ENCODE measurements around the gene DGKI.

Gene DGKI

DNA sequence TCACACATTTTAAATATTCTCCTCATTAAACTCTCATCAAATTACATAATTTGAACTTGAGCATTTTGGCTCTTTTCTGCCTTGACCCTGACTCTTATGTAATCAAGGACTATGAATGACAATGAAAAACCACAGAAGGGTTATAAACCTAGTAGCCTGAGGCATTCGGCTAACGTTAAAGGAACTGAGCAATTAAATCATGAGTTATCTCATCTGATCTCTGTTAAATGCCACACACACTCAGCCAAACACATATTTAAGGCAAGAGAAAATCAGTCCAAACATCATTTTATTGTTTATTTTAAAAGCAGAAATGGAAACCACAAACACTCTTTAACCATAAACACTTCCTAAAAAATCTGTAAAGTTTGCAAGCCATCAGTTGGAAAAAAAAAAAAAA, 204.3 kb downstream of the DGKI start:
- Histone ChIP-seq H3K4me1 (ENCODE audit: control insufficient read depth in 1 of 2, insufficient read depth in 2 of 2, low read length in 2 of 2) (no peaks in the 10 kb centered on the region), H4K8ac (ENCODE audit: low read depth, low read length) (no peak overlapping the region), H3K79me2 (ENCODE audit: control insufficient read depth, insufficient read depth, low read length, poor library complexity) (no peaks in the 10 kb centered on the region), H4K91ac (ENCODE audit: low read depth, low read length) (no peak overlapping the region), H3K79me1 (ENCODE audit: low read length) (no peaks in the 10 kb centered on the region), H3K14ac (ENCODE audit: low read length) (no peak overlapping the region), H3K27me3 (ENCODE audit: insufficient read depth, low read length) (no peaks in the 10 kb centered on the region), H2BK5ac (ENCODE audit: low read depth, low read length, poor library complexity) (no peak overlapping the region), H3K27ac (ENCODE audit: low read depth, low read length) (no peak overlapping the region), H3K4ac (ENCODE audit: low read depth, low read length) (no peak overlapping the region), H3K18ac (ENCODE audit: low read length) (no peak overlapping the region), H3K9ac (ENCODE audit: low read length) (no peak overlapping the region), H3K36me3 (ENCODE audit: control insufficient read depth in 1 of 2, insufficient read depth in 2 of 2, low read length in 2 of 2) (no peaks in the 10 kb centered on the region), H3K23ac (ENCODE audit: low read length) (no peak overlapping the region), H3K9me3 (ENCODE audit: insufficient read depth, low read depth, low read length) (no peaks in the 10 kb centered on the region), H2AFZ (ENCODE audit: insufficient read depth, low read length, poor library complexity) (no peak overlapping the region), H4K12ac (ENCODE audit: low read depth, low read length) (no peak overlapping the region), H2BK120ac (ENCODE audit: insufficient read depth, low read length, poor library complexity) (no peak overlapping the region), H2BK12ac (ENCODE audit: low read length) (no peak overlapping the region), H2AK5ac (ENCODE audit: low read length) (no peak overlapping the region), H3K4me2 (ENCODE audit: low read length) (no peak overlapping the region), H3K4me3 (ENCODE audit: low read depth, low read length) (no peak overlapping the region)
- no CpG with 5 or more reads among the region's 2 CpGs for WGBS (ENCODE audit: extremely low coverage, insufficient coverage, insufficient read length)
- no peak for DNase-seq

DNA sequence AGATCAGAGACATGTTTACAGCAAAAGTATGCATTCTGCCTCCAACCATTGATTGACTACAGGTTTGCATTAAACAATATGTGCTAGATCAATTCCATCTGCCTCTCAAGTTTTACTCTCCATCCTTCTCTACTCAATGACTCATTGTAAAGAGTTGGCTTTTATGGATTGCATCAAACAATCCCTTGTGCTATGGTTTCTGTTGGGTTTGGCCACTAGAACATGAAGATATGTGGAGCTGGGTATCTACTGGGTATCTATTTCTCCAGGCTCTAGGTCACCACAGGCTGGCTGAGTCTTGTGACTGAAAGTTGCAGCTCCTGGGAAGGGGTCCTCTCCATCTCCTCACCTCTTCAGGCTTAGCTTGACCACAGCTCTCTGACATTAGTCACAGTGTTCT, 204.7 kb downstream of the DGKI start:
- no peak overlapping the region for H2AFZ ChIP-seq (ENCODE audit: insufficient read depth, low read length, poor library complexity)
- no peak overlapping the region for H3K9ac ChIP-seq (ENCODE audit: low read length)
- no peak overlapping the region for H3K27ac ChIP-seq (ENCODE audit: low read depth, low read length)
- no peak overlapping the region for H3K4me2 ChIP-seq (ENCODE audit: low read length)
- H3K79me1 ChIP-seq (ENCODE audit: low read length): no peaks in the 10 kb centered on the region
- no peak overlapping the region for H2BK5ac ChIP-seq (ENCODE audit: low read depth, low read length, poor library complexity)
- H3K23ac ChIP-seq (ENCODE audit: low read length): no peak overlapping the region
- no peak overlapping the region for H3K4ac ChIP-seq (ENCODE audit: low read depth, low read length)
- H3K36me3 ChIP-seq (ENCODE audit: control insufficient read depth in 1 of 2, insufficient read depth in 2 of 2, low read length in 2 of 2): no peaks in the 10 kb centered on the region
- no peaks in the 10 kb centered on the region for H3K79me2 ChIP-seq (ENCODE audit: control insufficient read depth, insufficient read depth, low read length, poor library complexity)
- H3K18ac ChIP-seq (ENCODE audit: low read length): no peak overlapping the region
- DNase-seq: no peak
- no peak overlapping the region for H4K91ac ChIP-seq (ENCODE audit: low read depth, low read length)
- no peak overlapping the region for H4K8ac ChIP-seq (ENCODE audit: low read depth, low read length)
- H3K4me1 ChIP-seq (ENCODE audit: control insufficient read depth in 1 of 2, insufficient read depth in 2 of 2, low read length in 2 of 2): no peaks in the 10 kb centered on the region
- no peak overlapping the region for H2BK12ac ChIP-seq (ENCODE audit: low read length)
- no peak overlapping the region for H3K4me3 ChIP-seq (ENCODE audit: low read depth, low read length)
- no peak overlapping the region for H2AK5ac ChIP-seq (ENCODE audit: low read length)
- H3K27me3 ChIP-seq (ENCODE audit: insufficient read depth, low read length): no peaks in the 10 kb centered on the region
- H3K9me3 ChIP-seq (ENCODE audit: insufficient read depth, low read depth, low read length): no peaks in the 10 kb centered on the region
- no peak overlapping the region for H2BK120ac ChIP-seq (ENCODE audit: insufficient read depth, low read length, poor library complexity)
- no peak overlapping the region for H4K12ac ChIP-seq (ENCODE audit: low read depth, low read length)
- no peak overlapping the region for H3K14ac ChIP-seq (ENCODE audit: low read length)

DNA sequence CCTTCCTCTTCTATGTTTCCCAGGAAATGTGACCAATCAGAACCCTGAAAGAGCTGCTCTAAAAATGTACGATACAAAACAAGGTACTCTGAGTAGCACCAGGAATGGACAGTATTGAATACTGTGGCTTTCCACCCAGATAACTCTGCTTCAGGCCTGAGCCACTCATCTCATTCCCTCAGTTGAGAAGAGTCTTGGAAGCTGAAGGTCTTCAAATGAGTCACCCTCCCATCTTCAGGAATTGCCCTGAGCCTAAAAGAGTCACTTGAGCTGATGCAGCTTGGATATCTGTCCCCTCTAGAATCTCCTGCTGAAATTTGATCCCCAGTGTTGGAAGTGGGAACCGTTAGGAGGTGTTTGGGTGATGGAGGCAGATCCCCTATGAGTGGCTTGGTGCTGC, 210.4 kb downstream of the DGKI start:
- Histone ChIP-seq H3K79me2 (ENCODE audit: control insufficient read depth, insufficient read depth, low read length, poor library complexity) (no peaks in the 10 kb centered on the region), H2AK5ac (ENCODE audit: low read length) (no peak overlapping the region), H3K23ac (ENCODE audit: low read length) (no peak overlapping the region), H4K8ac (ENCODE audit: low read depth, low read length) (no peak overlapping the region), H2BK120ac (ENCODE audit: insufficient read depth, low read length, poor library complexity) (no peak overlapping the region), H3K4me2 (ENCODE audit: low read length) (no peak overlapping the region), H4K91ac (ENCODE audit: low read depth, low read length) (no peak overlapping the region), H3K14ac (ENCODE audit: low read length) (no peak overlapping the region), H2BK12ac (ENCODE audit: low read length) (no peak overlapping the region), H3K27me3 (ENCODE audit: insufficient read depth, low read length) (no peaks in the 10 kb centered on the region), H2BK5ac (ENCODE audit: low read depth, low read length, poor library complexity) (no peak overlapping the region), H3K36me3 (ENCODE audit: control insufficient read depth in 1 of 2, insufficient read depth in 2 of 2, low read length in 2 of 2) (no peaks in the 10 kb centered on the region), H3K4ac (ENCODE audit: low read depth, low read length) (no peak overlapping the region), H3K4me3 (ENCODE audit: low read depth, low read length) (no peak overlapping the region), H3K18ac (ENCODE audit: low read length) (no peak overlapping the region), H3K9ac (ENCODE audit: low read length) (no peak overlapping the region), H3K9me3 (ENCODE audit: insufficient read depth, low read depth, low read length) (no peaks in the 10 kb centered on the region), H3K79me1 (ENCODE audit: low read length) (no peaks in the 10 kb centered on the region), H3K4me1 (ENCODE audit: control insufficient read depth in 1 of 2, insufficient read depth in 2 of 2, low read length in 2 of 2) (no peaks in the 10 kb centered on the region), H4K12ac (ENCODE audit: low read depth, low read length) (no peak overlapping the region), H2AFZ (ENCODE audit: insufficient read depth, low read length, poor library complexity) (no peak overlapping the region), H3K27ac (ENCODE audit: low read depth, low read length) (no peak overlapping the region)
- no CpG with 5 or more reads among the region's 2 CpGs for WGBS (ENCODE audit: extremely low coverage, insufficient coverage, insufficient read length)
- DNase-seq: no peak

DNA sequence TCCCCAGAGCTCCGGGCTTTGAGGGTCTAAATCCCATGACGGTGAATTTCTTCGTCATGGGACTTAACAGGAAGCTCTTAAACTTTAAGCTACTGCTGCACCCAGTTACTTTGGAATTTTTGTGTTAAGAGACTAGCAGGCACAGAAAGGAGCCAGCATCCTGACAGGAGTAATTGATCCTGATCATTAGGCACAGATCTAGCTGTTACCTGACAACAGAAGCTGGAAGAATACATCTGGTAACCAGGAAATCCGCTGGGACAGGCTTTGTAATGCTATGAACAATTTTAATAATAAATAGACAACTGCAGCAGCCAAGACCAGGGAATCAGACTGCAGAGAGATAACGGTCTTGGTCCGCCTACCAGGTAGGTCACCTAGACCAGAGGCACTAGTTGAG, 210.9 kb downstream of the DGKI start:
- no peaks in the 10 kb centered on the region for H3K79me2 ChIP-seq (ENCODE audit: control insufficient read depth, insufficient read depth, low read length, poor library complexity)

More for the DNA sequence above, 210.9 kb downstream of the DGKI start:
- H3K4ac ChIP-seq (ENCODE audit: low read depth, low read length): no peak overlapping the region
- DNase-seq: no peak
- no peak overlapping the region for H2BK5ac ChIP-seq (ENCODE audit: low read depth, low read length, poor library complexity)
- no peak overlapping the region for H3K4me2 ChIP-seq (ENCODE audit: low read length)
- no peaks in the 10 kb centered on the region for H3K79me1 ChIP-seq (ENCODE audit: low read length)
- WGBS (ENCODE audit: extremely low coverage, insufficient coverage, insufficient read length): no CpG with 5 or more reads among the region's 6 CpGs
- no peak overlapping the region for H4K8ac ChIP-seq (ENCODE audit: low read depth, low read length)
- H3K27ac ChIP-seq (ENCODE audit: low read depth, low read length): no peak overlapping the region
- H4K91ac ChIP-seq (ENCODE audit: low read depth, low read length): no peak overlapping the region
- H3K14ac ChIP-seq (ENCODE audit: low read length): no peak overlapping the region
- H4K12ac ChIP-seq (ENCODE audit: low read depth, low read length): no peak overlapping the region
- no peak overlapping the region for H2BK12ac ChIP-seq (ENCODE audit: low read length)
- no peak overlapping the region for H3K4me3 ChIP-seq (ENCODE audit: low read depth, low read length)
- H2AK5ac ChIP-seq (ENCODE audit: low read length): no peak overlapping the region
- no peak overlapping the region for H3K9ac ChIP-seq (ENCODE audit: low read length)
- no peak overlapping the region for H3K23ac ChIP-seq (ENCODE audit: low read length)
- no peaks in the 10 kb centered on the region for H3K27me3 ChIP-seq (ENCODE audit: insufficient read depth, low read length)
- H3K36me3 ChIP-seq (ENCODE audit: control insufficient read depth in 1 of 2, insufficient read depth in 2 of 2, low read length in 2 of 2): no peaks in the 10 kb centered on the region
- H3K4me1 ChIP-seq (ENCODE audit: control insufficient read depth in 1 of 2, insufficient read depth in 2 of 2, low read length in 2 of 2): no peaks in the 10 kb centered on the region
- H3K18ac ChIP-seq (ENCODE audit: low read length): no peak overlapping the region
- H2BK120ac ChIP-seq (ENCODE audit: insufficient read depth, low read length, poor library complexity): no peak overlapping the region
- no peaks in the 10 kb centered on the region for H3K9me3 ChIP-seq (ENCODE audit: insufficient read depth, low read depth, low read length)
- H2AFZ ChIP-seq (ENCODE audit: insufficient read depth, low read length, poor library complexity): no peak overlapping the region

All from trophoblast cell (in vitro differentiated cells and primary cell).